H1 (cell line): ENCODE measurements around the gene PXK. TPM values are rescaled to one million over a fixed set of nuclear protein-coding genes. Genes with fewer than 3 reads are reported as not detected.

Experiments
- ASH2L ChIP-seq: fragments of 200-600, 300-600 bp; sonication (generic); IDR thresholded peaks from one replicate; pipeline ENCODE4 v1.7.1; 2017; ENCODE audit warnings: low read length
- SRF ChIP-seq: IDR thresholded peaks from 2 replicates; pipeline ENCODE4 v1.6.1; 2011; ENCODE audit warnings: mild to moderate bottlenecking, low read depth, low read length, moderate library complexity
- polyA plus RNA-seq, 7 experiments: library from polyadenylated mRNA; depleted of rRNA in 3 of 7; stranded (reverse) in 5 of 7; unstranded in 2 of 7; fragments of >200 nt in 5 of 7; fragments of 200-250 nt in 2 of 7; gene quantifications; 1 replicate in 5 of 7; 2 replicates in 1 of 7; 4 replicates in 1 of 7; pipeline versions ENCODE4 v1.2.1 to v1.2.3, GENCODE V29; 2011 to 2013; ENCODE audit warnings: missing spikeins in 2 of 7, mixed read lengths in 2 of 7
- total RNA-seq: library from RNA; stranded (reverse); fragmentation: NEBNext Ultra II Directional; extraction: Animal tissue kit (Norgen Biotek cat#: 25700); gene quantifications from 2 replicates; pipeline ENCODE4 v1.2.1, GENCODE V29; 2021
- TF ChIP-seq, protein P1 (sequence below): fragments of 300-600 bp; sonication (generic); IDR thresholded peaks from 2 replicates; pipeline ENCODE4 v1.7.1; 2012; ENCODE audit warnings: low read length, moderate library complexity, mild to moderate bottlenecking, inconsistent platforms; ENCODE audit not compliant: insufficient replicate concordance
- TF ChIP-seq, protein P2 (sequence below), 3 experiments: IDR thresholded peaks; 1 replicate in 2 of 3; 2 replicates in 1 of 3; pipeline versions ENCODE4 v1.5.1 to v1.6.1; 2011; ENCODE audit warnings: low read length in 3 of 3, mild to moderate bottlenecking in 3 of 3, inconsistent platforms in 2 of 3, low read depth in 1 of 3, moderate library complexity in 1 of 3; ENCODE audit not compliant: insufficient read depth in 1 of 3; ENCODE audit errors: control extremely low read depth in 1 of 3

Gene PXK
- total and polyA plus RNA-seq, 2 of the 8 experiments (the other 6 are each of a cell fraction or from before 2014, with no cell fraction given) = 3.5 to 7.1 TPM

DNA sequence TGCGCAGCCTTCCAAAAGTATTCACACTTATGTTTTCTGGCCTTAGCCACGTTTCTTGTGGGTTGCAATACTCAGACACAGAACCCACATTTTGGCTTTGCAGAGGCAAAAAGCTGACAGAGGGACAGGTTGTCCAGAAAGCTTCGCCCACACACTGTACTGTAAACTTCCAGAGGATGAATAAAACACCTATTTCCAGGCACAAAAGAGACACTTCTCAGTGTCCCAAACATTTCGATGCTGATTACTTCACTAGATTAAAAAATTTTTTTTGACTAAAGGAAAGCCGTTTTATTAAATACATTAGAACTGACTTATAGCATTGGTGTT is 131.2 kb downstream of the PXK start (continued):
- TF ChIP-seq, protein P1, sequence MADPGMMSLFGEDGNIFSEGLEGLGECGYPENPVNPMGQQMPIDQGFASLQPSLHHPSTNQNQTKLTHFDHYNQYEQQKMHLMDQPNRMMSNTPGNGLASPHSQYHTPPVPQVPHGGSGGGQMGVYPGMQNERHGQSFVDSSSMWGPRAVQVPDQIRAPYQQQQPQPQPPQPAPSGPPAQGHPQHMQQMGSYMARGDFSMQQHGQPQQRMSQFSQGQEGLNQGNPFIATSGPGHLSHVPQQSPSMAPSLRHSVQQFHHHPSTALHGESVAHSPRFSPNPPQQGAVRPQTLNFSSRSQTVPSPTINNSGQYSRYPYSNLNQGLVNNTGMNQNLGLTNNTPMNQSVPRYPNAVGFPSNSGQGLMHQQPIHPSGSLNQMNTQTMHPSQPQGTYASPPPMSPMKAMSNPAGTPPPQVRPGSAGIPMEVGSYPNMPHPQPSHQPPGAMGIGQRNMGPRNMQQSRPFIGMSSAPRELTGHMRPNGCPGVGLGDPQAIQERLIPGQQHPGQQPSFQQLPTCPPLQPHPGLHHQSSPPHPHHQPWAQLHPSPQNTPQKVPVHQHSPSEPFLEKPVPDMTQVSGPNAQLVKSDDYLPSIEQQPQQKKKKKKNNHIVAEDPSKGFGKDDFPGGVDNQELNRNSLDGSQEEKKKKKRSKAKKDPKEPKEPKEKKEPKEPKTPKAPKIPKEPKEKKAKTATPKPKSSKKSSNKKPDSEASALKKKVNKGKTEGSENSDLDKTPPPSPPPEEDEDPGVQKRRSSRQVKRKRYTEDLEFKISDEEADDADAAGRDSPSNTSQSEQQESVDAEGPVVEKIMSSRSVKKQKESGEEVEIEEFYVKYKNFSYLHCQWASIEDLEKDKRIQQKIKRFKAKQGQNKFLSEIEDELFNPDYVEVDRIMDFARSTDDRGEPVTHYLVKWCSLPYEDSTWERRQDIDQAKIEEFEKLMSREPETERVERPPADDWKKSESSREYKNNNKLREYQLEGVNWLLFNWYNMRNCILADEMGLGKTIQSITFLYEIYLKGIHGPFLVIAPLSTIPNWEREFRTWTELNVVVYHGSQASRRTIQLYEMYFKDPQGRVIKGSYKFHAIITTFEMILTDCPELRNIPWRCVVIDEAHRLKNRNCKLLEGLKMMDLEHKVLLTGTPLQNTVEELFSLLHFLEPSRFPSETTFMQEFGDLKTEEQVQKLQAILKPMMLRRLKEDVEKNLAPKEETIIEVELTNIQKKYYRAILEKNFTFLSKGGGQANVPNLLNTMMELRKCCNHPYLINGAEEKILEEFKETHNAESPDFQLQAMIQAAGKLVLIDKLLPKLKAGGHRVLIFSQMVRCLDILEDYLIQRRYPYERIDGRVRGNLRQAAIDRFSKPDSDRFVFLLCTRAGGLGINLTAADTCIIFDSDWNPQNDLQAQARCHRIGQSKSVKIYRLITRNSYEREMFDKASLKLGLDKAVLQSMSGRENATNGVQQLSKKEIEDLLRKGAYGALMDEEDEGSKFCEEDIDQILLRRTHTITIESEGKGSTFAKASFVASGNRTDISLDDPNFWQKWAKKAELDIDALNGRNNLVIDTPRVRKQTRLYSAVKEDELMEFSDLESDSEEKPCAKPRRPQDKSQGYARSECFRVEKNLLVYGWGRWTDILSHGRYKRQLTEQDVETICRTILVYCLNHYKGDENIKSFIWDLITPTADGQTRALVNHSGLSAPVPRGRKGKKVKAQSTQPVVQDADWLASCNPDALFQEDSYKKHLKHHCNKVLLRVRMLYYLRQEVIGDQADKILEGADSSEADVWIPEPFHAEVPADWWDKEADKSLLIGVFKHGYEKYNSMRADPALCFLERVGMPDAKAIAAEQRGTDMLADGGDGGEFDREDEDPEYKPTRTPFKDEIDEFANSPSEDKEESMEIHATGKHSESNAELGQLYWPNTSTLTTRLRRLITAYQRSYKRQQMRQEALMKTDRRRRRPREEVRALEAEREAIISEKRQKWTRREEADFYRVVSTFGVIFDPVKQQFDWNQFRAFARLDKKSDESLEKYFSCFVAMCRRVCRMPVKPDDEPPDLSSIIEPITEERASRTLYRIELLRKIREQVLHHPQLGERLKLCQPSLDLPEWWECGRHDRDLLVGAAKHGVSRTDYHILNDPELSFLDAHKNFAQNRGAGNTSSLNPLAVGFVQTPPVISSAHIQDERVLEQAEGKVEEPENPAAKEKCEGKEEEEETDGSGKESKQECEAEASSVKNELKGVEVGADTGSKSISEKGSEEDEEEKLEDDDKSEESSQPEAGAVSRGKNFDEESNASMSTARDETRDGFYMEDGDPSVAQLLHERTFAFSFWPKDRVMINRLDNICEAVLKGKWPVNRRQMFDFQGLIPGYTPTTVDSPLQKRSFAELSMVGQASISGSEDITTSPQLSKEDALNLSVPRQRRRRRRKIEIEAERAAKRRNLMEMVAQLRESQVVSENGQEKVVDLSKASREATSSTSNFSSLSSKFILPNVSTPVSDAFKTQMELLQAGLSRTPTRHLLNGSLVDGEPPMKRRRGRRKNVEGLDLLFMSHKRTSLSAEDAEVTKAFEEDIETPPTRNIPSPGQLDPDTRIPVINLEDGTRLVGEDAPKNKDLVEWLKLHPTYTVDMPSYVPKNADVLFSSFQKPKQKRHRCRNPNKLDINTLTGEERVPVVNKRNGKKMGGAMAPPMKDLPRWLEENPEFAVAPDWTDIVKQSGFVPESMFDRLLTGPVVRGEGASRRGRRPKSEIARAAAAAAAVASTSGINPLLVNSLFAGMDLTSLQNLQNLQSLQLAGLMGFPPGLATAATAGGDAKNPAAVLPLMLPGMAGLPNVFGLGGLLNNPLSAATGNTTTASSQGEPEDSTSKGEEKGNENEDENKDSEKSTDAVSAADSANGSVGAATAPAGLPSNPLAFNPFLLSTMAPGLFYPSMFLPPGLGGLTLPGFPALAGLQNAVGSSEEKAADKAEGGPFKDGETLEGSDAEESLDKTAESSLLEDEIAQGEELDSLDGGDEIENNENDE = no peak
- TF ChIP-seq, protein P2, sequence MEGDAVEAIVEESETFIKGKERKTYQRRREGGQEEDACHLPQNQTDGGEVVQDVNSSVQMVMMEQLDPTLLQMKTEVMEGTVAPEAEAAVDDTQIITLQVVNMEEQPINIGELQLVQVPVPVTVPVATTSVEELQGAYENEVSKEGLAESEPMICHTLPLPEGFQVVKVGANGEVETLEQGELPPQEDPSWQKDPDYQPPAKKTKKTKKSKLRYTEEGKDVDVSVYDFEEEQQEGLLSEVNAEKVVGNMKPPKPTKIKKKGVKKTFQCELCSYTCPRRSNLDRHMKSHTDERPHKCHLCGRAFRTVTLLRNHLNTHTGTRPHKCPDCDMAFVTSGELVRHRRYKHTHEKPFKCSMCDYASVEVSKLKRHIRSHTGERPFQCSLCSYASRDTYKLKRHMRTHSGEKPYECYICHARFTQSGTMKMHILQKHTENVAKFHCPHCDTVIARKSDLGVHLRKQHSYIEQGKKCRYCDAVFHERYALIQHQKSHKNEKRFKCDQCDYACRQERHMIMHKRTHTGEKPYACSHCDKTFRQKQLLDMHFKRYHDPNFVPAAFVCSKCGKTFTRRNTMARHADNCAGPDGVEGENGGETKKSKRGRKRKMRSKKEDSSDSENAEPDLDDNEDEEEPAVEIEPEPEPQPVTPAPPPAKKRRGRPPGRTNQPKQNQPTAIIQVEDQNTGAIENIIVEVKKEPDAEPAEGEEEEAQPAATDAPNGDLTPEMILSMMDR (IDR thresholded peaks at IDR 0.05; ENCODE audit: control extremely low read depth in 1 of 3, insufficient read depth in 1 of 3, low read depth in 1 of 3, low read length in 3 of 3) = no peak
- TF ChIP-seq SRF = no peak
- TF ChIP-seq ASH2L = no peak
